Measurements from ENCODE around the gene OR1J1.
A peak's percentile ranks its signal among the peaks of the same experiment; 100 is the strongest.

OR1J1 gene

GRCh38 chr9:122477826-122478225 lies at the start of gene OR1J1:
TSS of gene OR1J1 (minus strand) at chr9:122477926. CDS start at chr9:122477926, 0 bp downstream.
- no peak for DNase-seq

- DNase-seq = no peak
These were observed 49.5 kb upstream of the OR1J1 start, which contains the start of gene OR1N1 for GRCh38 chr9:122527193-122527592. TSS of gene OR1N1 (minus strand) at chr9:122527293. CDS start at chr9:122527293, 0 bp downstream.

GRCh38 chr9:122526602-122527001 lies 48.9 kb upstream of the OR1J1 start:
- DNase-seq = no peak

- DNase-seq = no peak
These were observed 41.6 kb upstream of the OR1J1 start for GRCh38 chr9:122519376-122519775.

- no peak for DNase-seq
These were observed 41.1 kb upstream of the OR1J1 start, which contains the start of gene OR1J4 for GRCh38 chr9:122518841-122519240. TSS of gene OR1J4 (plus strand) at chr9:122519141. CDS start at chr9:122519141, 0 bp downstream.

GRCh38 chr9:122518226-122518625 lies 40.5 kb upstream of the OR1J1 start:
- no peak for DNase-seq

GRCh38 chr9:122510502-122510901 lies 32.8 kb upstream of the OR1J1 start, which contains the start of gene OR1J2:
TSS of gene OR1J2 (plus strand) at chr9:122510802. CDS start at chr9:122510802, 0 bp downstream.
- DNase-seq = no peak

- DNase-seq = no peak
These were observed 29.2 kb upstream of the OR1J1 start for GRCh38 chr9:122506964-122507363.

- DNase-seq = peak in 1 of 2 experiments; percentile 24
These were observed 21.2 kb upstream of the OR1J1 start for GRCh38 chr9:122498883-122499288.

- DNase-seq = no peak
These were observed 1.3 kb upstream of the OR1J1 start for GRCh38 chr9:122479062-122479461.

GRCh38 chr9:122477346-122477745 lies 380 bp downstream of the OR1J1 start:
- no peak for DNase-seq

- DNase-seq = no peak
These were observed 2.0 kb downstream of the OR1J1 start for GRCh38 chr9:122475717-122476116.

- no peak for DNase-seq
These were observed 3.2 kb downstream of the OR1J1 start for GRCh38 chr9:122474561-122474960.

GRCh38 chr9:122468735-122469134 lies 9.0 kb downstream of the OR1J1 start:
- no peak for DNase-seq

GRCh38 chr9:122466456-122466855 lies 11.3 kb downstream of the OR1J1 start:
- DNase-seq = no peak

GRCh38 chr9:122464633-122465567 lies 12.8 kb downstream of the OR1J1 start:
- DNase-seq = peak; percentile 33 to 82

GRCh38 chr9:122463828-122464632 lies 13.7 kb downstream of the OR1J1 start:
- peak in 1 of 2 experiments; percentile 2 for DNase-seq

GRCh38 chr9:122457787-122458186 lies 19.9 kb downstream of the OR1J1 start:
- DNase-seq = no peak

GRCh38 chr9:122456123-122456522 lies 21.6 kb downstream of the OR1J1 start:
- DNase-seq = no peak

GRCh38 chr9:122453677-122454135 lies 24.0 kb downstream of the OR1J1 start:
- no peak for DNase-seq

GRCh38 chr9:122446819-122447484 lies 30.8 kb downstream of the OR1J1 start:
- DNase-seq = no peak

- DNase-seq = no peak
These were observed 32.5 kb downstream of the OR1J1 start for GRCh38 chr9:122445155-122445749.
